OCI-LY1 (cell line): ENCODE results near the gene NPHP1.

ENCODE experiments used
- EZH2 ChIP-seq: fragments of 200-600 bp; sonication (generic), shearing (Covaris generic); IDR thresholded peaks from 2 replicates; pipeline ENCODE4 v1.8.0; 2017; ENCODE audit warnings: borderline replicate concordance, mixed run types, mild to moderate bottlenecking, antibody characterized with exemption, low read length, moderate library complexity, mixed read lengths
- TF ChIP-seq, protein P1 (sequence below): fragments of 200-600 bp; sonication (generic), shearing (Covaris generic); IDR thresholded peaks from 2 replicates; pipeline ENCODE4 v1.5.1; 2017; ENCODE audit warnings: mild to moderate bottlenecking, antibody characterized with exemption, low read length, moderate library complexity, mixed read lengths

DNA sequence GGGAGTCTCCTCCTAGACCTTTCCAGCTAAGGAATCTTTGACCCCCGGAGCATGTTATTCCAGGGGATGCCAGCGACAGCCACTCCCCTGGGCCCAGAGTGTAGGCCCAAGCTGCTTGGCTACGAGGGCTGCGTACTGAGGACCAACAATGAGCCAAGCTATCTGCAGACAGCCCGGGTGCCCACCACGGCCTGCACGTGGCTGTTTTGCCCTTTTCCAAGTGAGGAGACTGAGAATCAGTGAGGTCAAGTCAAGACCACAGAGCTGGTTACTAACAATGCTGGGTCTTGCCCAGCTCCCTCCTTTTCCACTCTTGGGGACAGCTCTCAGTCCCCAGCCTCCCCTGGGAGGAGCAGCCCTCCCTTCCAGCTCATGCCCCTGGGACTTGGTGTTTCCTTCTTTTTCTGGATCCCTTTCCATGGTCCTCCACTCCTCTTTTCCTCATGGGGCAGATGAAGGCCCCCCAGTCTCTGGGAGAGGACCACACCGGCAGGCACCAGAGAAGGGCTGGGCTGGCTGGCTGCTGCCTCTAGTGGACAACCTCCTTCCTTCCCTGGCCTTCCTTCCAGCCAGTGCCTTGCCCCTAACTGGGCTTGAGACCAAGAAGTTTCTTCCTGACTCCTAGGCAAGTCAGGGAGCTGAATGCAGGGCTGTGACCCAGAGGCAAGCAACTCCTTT is 88.6 kb downstream of the NPHP1 start:
- TF ChIP-seq, protein P1, sequence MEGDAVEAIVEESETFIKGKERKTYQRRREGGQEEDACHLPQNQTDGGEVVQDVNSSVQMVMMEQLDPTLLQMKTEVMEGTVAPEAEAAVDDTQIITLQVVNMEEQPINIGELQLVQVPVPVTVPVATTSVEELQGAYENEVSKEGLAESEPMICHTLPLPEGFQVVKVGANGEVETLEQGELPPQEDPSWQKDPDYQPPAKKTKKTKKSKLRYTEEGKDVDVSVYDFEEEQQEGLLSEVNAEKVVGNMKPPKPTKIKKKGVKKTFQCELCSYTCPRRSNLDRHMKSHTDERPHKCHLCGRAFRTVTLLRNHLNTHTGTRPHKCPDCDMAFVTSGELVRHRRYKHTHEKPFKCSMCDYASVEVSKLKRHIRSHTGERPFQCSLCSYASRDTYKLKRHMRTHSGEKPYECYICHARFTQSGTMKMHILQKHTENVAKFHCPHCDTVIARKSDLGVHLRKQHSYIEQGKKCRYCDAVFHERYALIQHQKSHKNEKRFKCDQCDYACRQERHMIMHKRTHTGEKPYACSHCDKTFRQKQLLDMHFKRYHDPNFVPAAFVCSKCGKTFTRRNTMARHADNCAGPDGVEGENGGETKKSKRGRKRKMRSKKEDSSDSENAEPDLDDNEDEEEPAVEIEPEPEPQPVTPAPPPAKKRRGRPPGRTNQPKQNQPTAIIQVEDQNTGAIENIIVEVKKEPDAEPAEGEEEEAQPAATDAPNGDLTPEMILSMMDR, result no peak
- no peak for TF ChIP-seq EZH2
